ENCODE results near the gene CCDC149.

DNA sequence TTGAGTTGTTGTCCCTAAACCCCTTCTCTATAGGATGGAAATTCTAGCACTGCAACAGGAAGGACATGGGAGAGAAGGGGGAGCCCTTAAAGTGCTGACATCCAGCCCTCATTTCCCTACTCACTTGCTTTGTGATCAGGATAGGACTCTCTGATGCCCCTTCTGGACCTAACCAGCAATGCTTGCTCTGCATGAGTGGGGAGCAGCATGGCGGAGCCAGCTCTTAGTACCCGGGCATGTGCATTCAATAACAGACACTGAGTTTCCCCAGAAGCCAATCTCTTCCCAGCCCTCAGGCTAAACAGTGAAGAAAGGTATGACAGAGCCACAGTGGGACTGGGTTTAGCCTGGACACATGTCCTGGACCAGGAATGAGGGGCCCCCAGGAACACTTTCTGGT is 103.5 kb downstream of the CCDC149 start:
- TF ChIP-seq, protein P1, sequence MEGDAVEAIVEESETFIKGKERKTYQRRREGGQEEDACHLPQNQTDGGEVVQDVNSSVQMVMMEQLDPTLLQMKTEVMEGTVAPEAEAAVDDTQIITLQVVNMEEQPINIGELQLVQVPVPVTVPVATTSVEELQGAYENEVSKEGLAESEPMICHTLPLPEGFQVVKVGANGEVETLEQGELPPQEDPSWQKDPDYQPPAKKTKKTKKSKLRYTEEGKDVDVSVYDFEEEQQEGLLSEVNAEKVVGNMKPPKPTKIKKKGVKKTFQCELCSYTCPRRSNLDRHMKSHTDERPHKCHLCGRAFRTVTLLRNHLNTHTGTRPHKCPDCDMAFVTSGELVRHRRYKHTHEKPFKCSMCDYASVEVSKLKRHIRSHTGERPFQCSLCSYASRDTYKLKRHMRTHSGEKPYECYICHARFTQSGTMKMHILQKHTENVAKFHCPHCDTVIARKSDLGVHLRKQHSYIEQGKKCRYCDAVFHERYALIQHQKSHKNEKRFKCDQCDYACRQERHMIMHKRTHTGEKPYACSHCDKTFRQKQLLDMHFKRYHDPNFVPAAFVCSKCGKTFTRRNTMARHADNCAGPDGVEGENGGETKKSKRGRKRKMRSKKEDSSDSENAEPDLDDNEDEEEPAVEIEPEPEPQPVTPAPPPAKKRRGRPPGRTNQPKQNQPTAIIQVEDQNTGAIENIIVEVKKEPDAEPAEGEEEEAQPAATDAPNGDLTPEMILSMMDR (IDR thresholded peaks at IDR 0.05 in 2 of 3, conservative IDR thresholded peaks at IDR 0.05 in 1 of 3; ENCODE audit: borderline replicate concordance in 1 of 3, insufficient read depth in 1 of 3, low read depth in 2 of 3, low read length in 2 of 3) = peak in 2 of 3 experiments; percentile 29 to 30; a peak in 3 of 6 replicates
- TF ChIP-seq, protein P2, sequence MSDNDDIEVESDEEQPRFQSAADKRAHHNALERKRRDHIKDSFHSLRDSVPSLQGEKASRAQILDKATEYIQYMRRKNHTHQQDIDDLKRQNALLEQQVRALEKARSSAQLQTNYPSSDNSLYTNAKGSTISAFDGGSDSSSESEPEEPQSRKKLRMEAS (IDR thresholded peaks at IDR 0.05) = no peak
- TF ChIP-seq, protein P3, sequence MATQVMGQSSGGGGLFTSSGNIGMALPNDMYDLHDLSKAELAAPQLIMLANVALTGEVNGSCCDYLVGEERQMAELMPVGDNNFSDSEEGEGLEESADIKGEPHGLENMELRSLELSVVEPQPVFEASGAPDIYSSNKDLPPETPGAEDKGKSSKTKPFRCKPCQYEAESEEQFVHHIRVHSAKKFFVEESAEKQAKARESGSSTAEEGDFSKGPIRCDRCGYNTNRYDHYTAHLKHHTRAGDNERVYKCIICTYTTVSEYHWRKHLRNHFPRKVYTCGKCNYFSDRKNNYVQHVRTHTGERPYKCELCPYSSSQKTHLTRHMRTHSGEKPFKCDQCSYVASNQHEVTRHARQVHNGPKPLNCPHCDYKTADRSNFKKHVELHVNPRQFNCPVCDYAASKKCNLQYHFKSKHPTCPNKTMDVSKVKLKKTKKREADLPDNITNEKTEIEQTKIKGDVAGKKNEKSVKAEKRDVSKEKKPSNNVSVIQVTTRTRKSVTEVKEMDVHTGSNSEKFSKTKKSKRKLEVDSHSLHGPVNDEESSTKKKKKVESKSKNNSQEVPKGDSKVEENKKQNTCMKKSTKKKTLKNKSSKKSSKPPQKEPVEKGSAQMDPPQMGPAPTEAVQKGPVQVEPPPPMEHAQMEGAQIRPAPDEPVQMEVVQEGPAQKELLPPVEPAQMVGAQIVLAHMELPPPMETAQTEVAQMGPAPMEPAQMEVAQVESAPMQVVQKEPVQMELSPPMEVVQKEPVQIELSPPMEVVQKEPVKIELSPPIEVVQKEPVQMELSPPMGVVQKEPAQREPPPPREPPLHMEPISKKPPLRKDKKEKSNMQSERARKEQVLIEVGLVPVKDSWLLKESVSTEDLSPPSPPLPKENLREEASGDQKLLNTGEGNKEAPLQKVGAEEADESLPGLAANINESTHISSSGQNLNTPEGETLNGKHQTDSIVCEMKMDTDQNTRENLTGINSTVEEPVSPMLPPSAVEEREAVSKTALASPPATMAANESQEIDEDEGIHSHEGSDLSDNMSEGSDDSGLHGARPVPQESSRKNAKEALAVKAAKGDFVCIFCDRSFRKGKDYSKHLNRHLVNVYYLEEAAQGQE (IDR thresholded peaks at IDR 0.05; ENCODE audit: low read depth) = no peak
- TF ChIP-seq SIN3A (IDR thresholded peaks at IDR 0.05; ENCODE audit: low read depth) (no peak), ZFX (IDR thresholded peaks at IDR 0.05) (no peak), POLR2A (IDR thresholded peaks at IDR 0.05; ENCODE audit: borderline replicate concordance, extremely low read depth, insufficient read depth, insufficient read length) (no peak), CEBPB (IDR thresholded peaks at IDR 0.05; ENCODE audit: low read depth) (no peak), EZH2 (IDR thresholded peaks at IDR 0.05) (no peak), SP1 (IDR thresholded peaks at IDR 0.05; ENCODE audit: low read depth) (no peak), FOSL1 (IDR thresholded peaks at IDR 0.05; ENCODE audit: low read depth) (no peak), ZNF274 (IDR thresholded peaks at IDR 0.05; ENCODE audit: low read depth, low read length) (no peak), TCF7L2 (IDR thresholded peaks at IDR 0.05; ENCODE audit: borderline replicate concordance, extremely low read depth, insufficient read depth, insufficient read length) (no peak)
- TF ChIP-seq, protein P4, sequence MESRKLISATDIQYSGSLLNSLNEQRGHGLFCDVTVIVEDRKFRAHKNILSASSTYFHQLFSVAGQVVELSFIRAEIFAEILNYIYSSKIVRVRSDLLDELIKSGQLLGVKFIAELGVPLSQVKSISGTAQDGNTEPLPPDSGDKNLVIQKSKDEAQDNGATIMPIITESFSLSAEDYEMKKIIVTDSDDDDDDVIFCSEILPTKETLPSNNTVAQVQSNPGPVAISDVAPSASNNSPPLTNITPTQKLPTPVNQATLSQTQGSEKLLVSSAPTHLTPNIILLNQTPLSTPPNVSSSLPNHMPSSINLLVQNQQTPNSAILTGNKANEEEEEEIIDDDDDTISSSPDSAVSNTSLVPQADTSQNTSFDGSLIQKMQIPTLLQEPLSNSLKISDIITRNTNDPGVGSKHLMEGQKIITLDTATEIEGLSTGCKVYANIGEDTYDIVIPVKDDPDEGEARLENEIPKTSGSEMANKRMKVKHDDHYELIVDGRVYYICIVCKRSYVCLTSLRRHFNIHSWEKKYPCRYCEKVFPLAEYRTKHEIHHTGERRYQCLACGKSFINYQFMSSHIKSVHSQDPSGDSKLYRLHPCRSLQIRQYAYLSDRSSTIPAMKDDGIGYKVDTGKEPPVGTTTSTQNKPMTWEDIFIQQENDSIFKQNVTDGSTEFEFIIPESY (IDR thresholded peaks at IDR 0.05; ENCODE audit: extremely low read depth, insufficient replicate concordance, low read length) = no peak
